CD8-positive, alpha-beta memory T cell (primary cell): ENCODE measurements around the gene APC2. TPM values are rescaled to one million over a fixed set of nuclear protein-coding genes. Genes with fewer than 3 reads are reported as not detected.
"Not testable (repeated sequence)": the region's sequence is repeated elsewhere in the genome, so short reads cannot be mapped to it uniquely, and the experiment has no call there.

ENCODE experiments used
- CTCF ChIA-PET: fragments of 350-600 bp; sonication (Branson Sonifier 250); formaldehyde crosslinking; loops from one replicate; lab custom pipeline; 2021; ENCODE audit warnings: antibody characterized with exemption; lab: Charles Lee
- POLR2A ChIA-PET: fragments of 350-600 bp; sonication (Branson Sonifier 250); formaldehyde crosslinking; loops from one replicate; lab custom pipeline; 2021; ENCODE audit warnings: antibody characterized with exemption; lab: Charles Lee
- DNase-seq, 5 donors: peaks; one replicate each; pipeline versions ENCODE4 v3.0.0 to v3.0.0-alpha.2; 2020 to 2022; ENCODE audit warnings: mixed read lengths in 1 of 5
- H3K27ac ChIP-seq: one replicate; pipeline ENCODE4 v1.7.0; 2013; ENCODE audit warnings: low read depth, mild to moderate bottlenecking, low read length, moderate library complexity
- H3K27me3 ChIP-seq: 2 replicates; pipeline ENCODE4 v1.7.0; 2013; ENCODE audit warnings: low read length, mild to moderate bottlenecking; ENCODE audit not compliant: insufficient read depth, poor library complexity, severe bottlenecking
- H3K36me3 ChIP-seq: 2 replicates; pipeline ENCODE4 v1.7.0; 2013; ENCODE audit warnings: mild to moderate bottlenecking, low read length, moderate library complexity; ENCODE audit not compliant: insufficient read depth
- H3K4me1 ChIP-seq: 2 replicates; pipeline ENCODE4 v1.7.0; 2013; ENCODE audit warnings: mild to moderate bottlenecking, low read length, moderate library complexity; ENCODE audit not compliant: insufficient read depth
- H3K4me3 ChIP-seq: 2 replicates; pipeline ENCODE4 v1.7.0; 2013; ENCODE audit warnings: mild to moderate bottlenecking, low read length
- H3K9me3 ChIP-seq: 2 replicates; pipeline ENCODE4 v1.7.0; 2013; ENCODE audit warnings: mild to moderate bottlenecking, low read length
- H3K27ac Mint-ChIP-seq, 8 donors: one replicate each; pipeline ENCODE4 v1.8.0; 2020 to 2021; ENCODE audit warnings: mixed read lengths in 8 of 8, mild to moderate bottlenecking in 6 of 8, inconsistent platforms in 3 of 8, moderate library complexity in 3 of 8
- H3K27me3 Mint-ChIP-seq, 2 donors: one replicate each; pipeline ENCODE4 v1.8.0; 2020 to 2021; ENCODE audit warnings: mixed read lengths in 2 of 2, mild to moderate bottlenecking in 1 of 2, moderate library complexity in 1 of 2
- H3K36me3 Mint-ChIP-seq, 3 donors: one replicate each; pipeline ENCODE4 v1.8.0; 2020 to 2021; ENCODE audit warnings: mixed read lengths in 3 of 3, inconsistent platforms in 1 of 3, mild to moderate bottlenecking in 1 of 3
- H3K4me1 Mint-ChIP-seq, 3 donors: one replicate each; pipeline ENCODE4 v1.8.0; 2020 to 2021; ENCODE audit warnings: mixed read lengths in 3 of 3, inconsistent platforms in 1 of 3, mild to moderate bottlenecking in 1 of 3
- H3K4me3 Mint-ChIP-seq, 7 donors: one replicate each; pipeline ENCODE4 v1.8.0; 2020 to 2021; ENCODE audit warnings: mixed read lengths in 7 of 7, mild to moderate bottlenecking in 6 of 7, moderate library complexity in 4 of 7, inconsistent platforms in 2 of 7
- H3K9me3 Mint-ChIP-seq, 5 donors: one replicate each; pipeline ENCODE4 v1.8.0; 2020 to 2022; ENCODE audit warnings: mixed read lengths in 5 of 5, mild to moderate bottlenecking in 3 of 5, moderate library complexity in 2 of 5, inconsistent platforms in 1 of 5
- polyA plus RNA-seq: library from polyadenylated mRNA; unstranded; fragments of 300-500 nt; fragmentation: Illumina TruSeq; gene quantifications from one replicate; pipeline ENCODE4 v1.2.3, GENCODE V29; 2021
- total RNA-seq, 2 experiments: library from RNA; stranded (reverse); gene quantifications; one replicate each; pipeline ENCODE4 v1.2.3, GENCODE V29; 2021

The APC2 gene
- total and polyA plus RNA-seq, 3 experiments from 2014 or later: 0.09 to 0.11 TPM; not detected in 1

DNA sequence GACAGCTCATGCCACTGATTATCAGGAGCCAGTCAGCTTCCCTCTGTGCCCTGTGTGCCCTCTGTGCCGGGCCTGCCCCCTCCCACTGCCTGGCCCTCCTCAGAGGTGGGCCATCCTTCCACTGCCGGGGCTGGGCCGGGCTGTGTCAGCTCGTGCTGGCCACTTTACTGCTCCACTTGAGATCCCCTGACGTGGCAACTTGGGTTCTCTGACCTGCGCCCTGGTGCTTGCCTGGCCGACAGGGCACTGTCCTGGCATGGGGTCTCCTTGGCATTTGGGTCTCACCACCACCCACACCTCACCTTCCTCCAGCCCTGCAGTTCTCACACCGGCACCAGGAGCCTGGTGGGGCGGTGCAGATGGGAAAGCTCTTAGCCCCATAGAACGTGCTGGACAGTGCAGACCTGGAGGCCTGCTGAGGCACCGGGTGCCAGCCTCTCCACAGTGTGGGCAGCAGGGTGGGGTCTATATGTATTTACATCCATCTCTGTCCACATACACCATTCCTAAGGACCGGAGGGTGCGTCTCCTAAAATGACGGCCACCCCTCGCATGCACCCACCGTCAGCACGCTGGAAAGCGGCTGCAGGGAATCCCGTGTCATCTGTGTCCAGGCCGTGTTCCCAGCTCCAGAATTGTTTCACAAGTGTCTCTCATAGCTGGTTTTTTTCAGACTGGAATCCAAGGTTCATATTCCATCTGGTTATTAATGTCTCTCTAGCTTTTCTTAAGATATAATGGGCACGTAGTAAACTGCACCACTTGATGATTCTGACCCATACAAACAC is 30.8 kb upstream of the APC2 start:
- H3K36me3 ChIP-seq: peaks cover 45% of the 10 kb centered on the region
- Mint-ChIP-seq H3K4me3 (peak overlapping the region in 1 of 7 donors; percentile 34), H3K36me3 (peaks cover 8 to 69% (median 11%) of the 10 kb centered on the region in 3 donors), H3K27ac (peak overlapping the region in 5 of 8 donors; percentile 38 to 93 (median 69)), H3K4me1 (peaks cover 32 to 51% (median 41%) of the 10 kb centered on the region in 3 donors), H3K27me3 (peaks cover 0 to 6% of the 10 kb centered on the region in 2 donors), H3K9me3 (no peaks in the 10 kb centered on the region)
- no peak for DNase-seq
- CTCF ChIA-PET: no interaction called here
- H3K4me1 ChIP-seq: peaks cover 19% of the 10 kb centered on the region
- no peaks in the 10 kb centered on the region for H3K27me3 ChIP-seq
- H3K4me3 ChIP-seq: no peak overlapping the region
- POLR2A ChIA-PET: interaction anchor here (0.9 kb wide), 1 partner anchor 21 kb away, joined by 3 read pairs; no protein-coding TSS in a partner anchor
- H3K27ac ChIP-seq: no peak overlapping the region
- H3K9me3 ChIP-seq: no peaks in the 10 kb centered on the region

DNA sequence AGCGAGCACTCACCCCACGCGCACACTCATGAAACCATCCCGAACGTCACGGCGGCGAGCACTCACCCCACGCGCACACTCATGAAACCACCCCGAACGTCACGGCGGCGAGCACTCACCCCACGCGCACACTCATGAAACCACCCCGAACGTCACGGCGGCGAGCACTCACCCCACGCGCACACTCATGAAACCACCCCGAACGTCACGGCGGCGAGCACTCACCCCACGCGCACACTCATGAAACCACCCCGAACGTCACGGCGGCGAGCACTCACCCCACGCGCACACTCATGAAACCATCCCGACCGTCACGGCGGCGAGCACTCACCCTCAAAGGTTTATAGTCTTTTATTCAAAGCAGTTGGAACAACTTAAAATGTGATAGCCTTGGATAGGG is 29.8 kb upstream of the APC2 start:
- H3K36me3 ChIP-seq: peaks cover 47% of the 10 kb centered on the region
- H3K27ac ChIP-seq, H3K9me3 ChIP-seq, H3K27me3 Mint-ChIP-seq, H3K9me3 Mint-ChIP-seq, H3K4me3 Mint-ChIP-seq, DNase-seq, H3K27me3 ChIP-seq, CTCF ChIA-PET, H3K4me3 ChIP-seq, H3K27ac Mint-ChIP-seq: not testable (repeated sequence)
- POLR2A ChIA-PET: interaction anchor here (0.6 kb wide), 1 partner anchor 9 kb away, joined by 3 read pairs; no protein-coding TSS in a partner anchor
- Mint-ChIP-seq H3K4me1 (peaks cover 28 to 47% (median 37%) of the 10 kb centered on the region in 3 donors), H3K36me3 (peaks cover 8 to 76% (median 11%) of the 10 kb centered on the region in 3 donors)
- peaks cover 15% of the 10 kb centered on the region for H3K4me1 ChIP-seq

DNA sequence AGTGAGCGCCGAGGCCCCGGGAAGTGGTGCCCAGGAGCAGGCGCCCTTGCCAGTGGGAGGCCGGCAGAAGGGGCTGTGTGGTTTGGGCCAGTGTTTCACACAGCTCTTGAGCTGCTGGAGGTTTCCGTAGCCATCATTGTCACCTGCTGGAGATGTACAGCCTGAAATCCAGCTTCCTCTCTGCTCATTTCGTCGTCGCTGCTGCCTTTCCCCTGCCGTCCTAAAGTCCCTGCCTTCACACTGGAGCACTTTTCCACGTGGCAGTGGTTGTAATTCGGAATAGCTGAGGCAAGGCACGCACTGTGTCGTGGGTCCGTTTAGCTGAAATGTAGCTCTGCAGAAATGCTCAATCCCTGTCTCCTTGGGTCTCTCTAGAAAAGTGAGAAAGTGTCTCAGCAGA is 29.3 kb upstream of the APC2 start:
- no peaks in the 10 kb centered on the region for H3K9me3 Mint-ChIP-seq
- H3K27ac ChIP-seq: no peak overlapping the region
- no peak overlapping the region for H3K4me3 ChIP-seq
- H3K4me3 Mint-ChIP-seq: no peak overlapping the region
- H3K27me3 Mint-ChIP-seq: peaks cover 0 to 2% of the 10 kb centered on the region in 2 donors
- no peak for DNase-seq
- H3K9me3 ChIP-seq: no peaks in the 10 kb centered on the region
- peak overlapping the region in 3 of 8 donors; percentile 39 to 47 (median 43) for H3K27ac Mint-ChIP-seq
- peaks cover 10% of the 10 kb centered on the region for H3K4me1 ChIP-seq
- peaks cover 8 to 79% (median 11%) of the 10 kb centered on the region in 3 donors for H3K36me3 Mint-ChIP-seq
- POLR2A ChIA-PET: interaction anchor here (0.6 kb wide), 2 partner anchors 9 to 12 kb away, joined by 3 read pairs; no protein-coding TSS in a partner anchor
- peaks cover 52% of the 10 kb centered on the region for H3K36me3 ChIP-seq
- peaks cover 25 to 42% (median 32%) of the 10 kb centered on the region in 3 donors for H3K4me1 Mint-ChIP-seq
- CTCF ChIA-PET: no interaction called here
- no peaks in the 10 kb centered on the region for H3K27me3 ChIP-seq

DNA sequence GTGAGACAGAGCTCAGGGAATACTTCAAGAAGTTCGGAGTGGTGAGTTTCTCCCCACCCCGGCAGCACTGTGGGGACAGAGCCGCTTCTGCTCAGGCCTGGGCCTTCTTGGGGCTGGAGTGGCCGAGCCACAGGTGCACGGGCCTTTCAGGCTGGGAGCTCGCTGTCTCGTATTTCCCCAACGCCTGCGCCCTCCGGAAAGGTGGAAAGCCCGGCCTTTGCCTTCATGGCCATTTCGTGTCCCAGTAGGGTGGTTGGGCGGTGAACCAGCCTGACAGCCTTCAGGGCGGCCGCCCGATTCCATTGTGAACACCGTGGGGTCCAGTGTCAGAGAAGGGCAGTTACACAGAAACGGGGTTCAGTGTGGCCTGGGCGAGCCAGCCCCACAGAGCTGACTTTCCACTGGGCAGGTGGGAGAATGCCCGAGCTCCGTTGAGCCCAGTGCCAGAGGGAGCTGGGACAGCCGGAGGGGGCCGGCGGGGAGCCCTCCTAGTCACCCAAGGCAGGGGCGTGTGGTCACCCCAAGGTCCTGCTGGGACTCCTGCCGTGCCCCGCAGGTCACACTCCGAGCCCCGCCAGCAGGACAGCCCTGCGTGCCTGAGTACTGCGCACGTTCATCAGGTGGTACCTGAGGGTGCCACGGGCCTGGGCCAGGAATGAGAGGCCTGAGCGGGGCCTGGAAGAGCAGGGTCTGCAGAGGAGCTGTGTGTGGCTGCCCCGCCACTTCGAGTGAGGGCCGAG is 28.5 kb upstream of the APC2 start:
- no peak overlapping the region for H3K27ac ChIP-seq
- Mint-ChIP-seq H3K9me3 (no peaks in the 10 kb centered on the region), H3K36me3 (peaks cover 8 to 83% (median 11%) of the 10 kb centered on the region in 3 donors), H3K4me1 (peaks cover 17 to 34% (median 24%) of the 10 kb centered on the region in 3 donors), H3K27ac (peak overlapping the region in 1 of 8 donors; percentile 39), H3K4me3 (no peak overlapping the region), H3K27me3 (peaks cover 0 to 2% of the 10 kb centered on the region in 2 donors)
- H3K9me3 ChIP-seq: no peaks in the 10 kb centered on the region
- no peak overlapping the region for H3K4me3 ChIP-seq
- DNase-seq: no peak
- peaks cover 2% of the 10 kb centered on the region for H3K4me1 ChIP-seq
- ChIA-PET POLR2A (interaction anchor here (0.6 to 0.9 kb wide), 2 partner anchors 13 to 437 kb away, joined by 3 read pairs; partner anchors contain the start of gene WDR18), CTCF (no interaction called here)
- H3K36me3 ChIP-seq: peaks cover 59% of the 10 kb centered on the region
- H3K27me3 ChIP-seq: no peaks in the 10 kb centered on the region

DNA sequence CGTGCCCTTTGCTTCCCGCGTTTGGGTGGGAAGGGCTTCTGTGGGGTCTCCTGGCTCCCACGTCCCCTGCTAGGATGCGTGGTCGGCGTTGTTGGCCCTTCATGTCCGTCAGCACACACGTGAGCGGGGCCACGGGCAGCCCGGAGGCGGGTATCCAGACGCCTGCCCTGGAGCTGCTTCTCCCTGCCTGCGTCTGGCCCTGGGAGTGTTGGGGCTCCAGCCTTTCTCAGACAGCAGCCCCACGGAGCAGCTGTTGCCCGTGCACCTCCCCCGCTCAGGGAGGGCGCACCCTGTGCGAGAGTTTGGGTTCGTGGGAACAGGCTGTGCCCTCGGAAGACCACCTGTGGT is 28.0 kb upstream of the APC2 start:
- no peak for DNase-seq
- Mint-ChIP-seq H3K9me3 (no peaks in the 10 kb centered on the region), H3K4me1 (peaks cover 13 to 29% (median 18%) of the 10 kb centered on the region in 3 donors), H3K27me3 (peaks cover 0 to 2% of the 10 kb centered on the region in 2 donors), H3K4me3 (no peak overlapping the region), H3K36me3 (peaks cover 8 to 83% (median 11%) of the 10 kb centered on the region in 3 donors), H3K27ac (no peak overlapping the region)
- Histone ChIP-seq H3K27me3 (no peaks in the 10 kb centered on the region), H3K4me3 (no peak overlapping the region), H3K36me3 (peaks cover 63% of the 10 kb centered on the region), H3K27ac (no peak overlapping the region), H3K4me1 (no peaks in the 10 kb centered on the region), H3K9me3 (no peaks in the 10 kb centered on the region)
- CTCF ChIA-PET: no interaction called here
- POLR2A ChIA-PET: interaction anchor here (0.9 kb wide), 1 partner anchor 438 kb away, joined by 3 read pairs; the partner anchor contains the start of gene WDR18

DNA sequence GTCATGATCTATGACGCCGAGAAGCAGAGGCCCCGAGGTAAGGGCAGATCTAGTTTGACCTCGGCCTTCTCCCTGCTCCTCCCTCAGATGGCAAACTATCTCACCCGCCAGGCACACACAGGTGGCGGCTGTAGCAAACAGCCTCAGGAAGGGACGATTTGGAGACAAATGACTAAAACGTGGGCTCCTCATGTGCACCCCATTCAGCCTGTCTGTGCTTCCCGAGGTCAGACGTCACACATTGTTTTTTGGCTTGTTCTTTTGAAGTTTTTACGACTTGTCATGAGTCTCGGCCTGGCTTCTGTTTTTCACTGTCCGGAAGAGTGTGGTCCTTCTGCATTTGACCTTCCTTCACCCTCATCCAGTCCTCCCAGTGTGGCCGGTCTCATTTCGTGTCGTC is 27.6 kb upstream of the APC2 start:
- no peaks in the 10 kb centered on the region for H3K9me3 Mint-ChIP-seq
- no peak overlapping the region for H3K27ac ChIP-seq
- no peak overlapping the region for H3K27ac Mint-ChIP-seq
- no peaks in the 10 kb centered on the region for H3K27me3 ChIP-seq
- H3K27me3 Mint-ChIP-seq: peaks cover 0 to 2% of the 10 kb centered on the region in 2 donors
- H3K36me3 Mint-ChIP-seq: peaks cover 8 to 83% (median 11%) of the 10 kb centered on the region in 3 donors
- H3K4me3 Mint-ChIP-seq: peak overlapping the region in 1 of 7 donors; percentile 72
- peaks cover 62% of the 10 kb centered on the region for H3K36me3 ChIP-seq
- ChIA-PET CTCF (no interaction called here), POLR2A (no interaction called here)
- H3K4me1 Mint-ChIP-seq: peaks cover 8 to 25% (median 15%) of the 10 kb centered on the region in 3 donors
- no peak overlapping the region for H3K4me3 ChIP-seq
- no peaks in the 10 kb centered on the region for H3K9me3 ChIP-seq
- no peaks in the 10 kb centered on the region for H3K4me1 ChIP-seq
- no peak for DNase-seq

DNA sequence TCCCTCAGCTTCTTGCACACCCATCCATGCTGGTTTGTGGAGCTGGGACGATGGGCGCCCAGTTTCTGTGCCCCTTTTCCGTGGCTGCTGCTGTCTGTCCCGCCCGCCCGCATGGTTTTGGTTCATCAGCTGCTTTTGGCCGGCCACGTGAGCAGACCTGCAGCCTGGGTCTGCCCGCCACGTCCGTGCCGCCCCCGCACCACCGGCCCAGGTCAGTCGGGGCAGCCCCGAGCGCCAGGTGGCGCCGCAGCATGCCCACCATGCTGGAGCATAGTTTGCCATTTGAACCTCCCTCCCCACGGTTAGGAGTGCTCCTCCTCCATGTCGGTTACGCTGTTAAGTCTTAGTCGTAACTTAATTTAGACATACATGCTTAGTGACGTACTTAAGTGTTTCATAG is 27.0 kb upstream of the APC2 start:
- Histone ChIP-seq H3K36me3 (peaks cover 58% of the 10 kb centered on the region), H3K4me3 (no peak overlapping the region), H3K4me1 (no peaks in the 10 kb centered on the region), H3K9me3 (no peaks in the 10 kb centered on the region), H3K27ac (no peak overlapping the region), H3K27me3 (no peaks in the 10 kb centered on the region)
- no peak overlapping the region for H3K4me3 Mint-ChIP-seq
- H3K4me1 Mint-ChIP-seq: peaks cover 5 to 19% (median 9%) of the 10 kb centered on the region in 3 donors
- POLR2A ChIA-PET: no interaction called here
- CTCF ChIA-PET: no interaction called here
- peaks cover 8 to 83% (median 10%) of the 10 kb centered on the region in 3 donors for H3K36me3 Mint-ChIP-seq
- H3K27ac Mint-ChIP-seq: no peak overlapping the region
- no peak for DNase-seq
- no peaks in the 10 kb centered on the region for H3K9me3 Mint-ChIP-seq
- H3K27me3 Mint-ChIP-seq: peaks cover 0 to 2% of the 10 kb centered on the region in 2 donors
